Erythroblast (primary cell): ENCODE results near the gene CCDC87.
A peak's percentile ranks its signal among the peaks of the same experiment; 100 is the strongest.

Experiments
- DNase-seq, 2 experiments: peaks; one replicate each; lab custom pipeline; 2025; lab: John Stamatoyannopoulos, UW
- GATA1 ChIP-seq: IDR thresholded peaks from 2 replicates; pipeline ENCODE4 v1.6.1; 2011; ENCODE audit warnings: low read depth, mild to moderate bottlenecking, control low read depth, low read length, moderate library complexity
- POLR2A ChIP-seq: IDR thresholded peaks from 2 replicates; pipeline ENCODE4 v1.6.1; 2011; ENCODE audit warnings: mild to moderate bottlenecking, low read length

Gene CCDC87

DNA sequence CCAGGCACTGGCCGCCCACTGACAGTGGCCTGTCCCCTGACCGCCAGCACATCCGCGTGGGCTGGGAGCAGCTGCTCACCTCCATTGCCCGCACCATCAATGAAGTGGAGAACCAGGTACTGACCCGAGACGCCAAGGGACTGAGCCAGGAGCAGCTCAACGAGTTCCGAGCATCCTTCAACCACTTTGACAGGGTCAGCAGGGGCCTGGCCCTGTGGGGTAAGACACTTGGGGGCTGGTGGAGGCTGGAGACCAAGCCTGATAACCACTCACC lies 31.0 kb downstream of the CCDC87 start:
- DNase-seq, result no peak
- TF ChIP-seq POLR2A (no peak), GATA1 (no peak)

DNA sequence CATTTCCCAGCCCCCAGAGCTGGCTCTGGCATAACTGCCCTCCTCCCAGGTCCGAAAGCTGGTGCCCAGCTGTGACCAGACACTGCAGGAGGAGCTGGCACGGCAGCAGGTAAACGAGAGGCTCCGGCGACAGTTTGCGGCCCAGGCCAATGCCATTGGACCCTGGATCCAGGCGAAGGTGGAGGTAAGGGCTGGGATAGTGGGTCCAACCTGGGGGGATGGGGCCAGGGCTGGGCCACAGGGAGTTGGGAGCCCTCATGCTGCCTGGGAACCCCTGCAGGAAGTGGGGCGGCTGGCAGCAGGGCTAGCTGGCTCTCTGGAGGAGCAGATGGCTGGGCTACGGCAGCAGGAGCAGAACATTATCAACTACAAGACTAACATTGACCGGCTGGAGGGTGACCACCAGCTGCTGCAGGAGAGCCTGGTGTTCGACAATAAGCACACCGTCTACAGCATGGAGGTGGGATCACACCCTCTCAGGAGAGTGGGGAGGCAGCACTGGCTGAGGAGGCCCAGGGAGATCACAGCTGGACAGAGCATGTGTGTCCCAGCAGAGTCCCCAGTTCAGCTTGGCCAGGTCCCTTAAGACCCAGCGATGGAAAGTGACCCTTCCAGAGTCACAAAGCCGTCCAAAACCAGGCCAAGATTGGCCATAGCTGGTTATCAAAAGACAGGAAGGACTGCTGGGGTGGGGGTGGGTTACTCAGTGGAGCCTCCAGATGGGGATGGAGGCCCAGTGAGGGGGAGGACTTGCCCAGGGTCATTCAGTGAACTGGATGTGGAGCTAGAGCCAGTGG lies 31.5 kb downstream of the CCDC87 start:
- TF ChIP-seq POLR2A (no peak), GATA1 (no peak)
- no peak for DNase-seq

DNA sequence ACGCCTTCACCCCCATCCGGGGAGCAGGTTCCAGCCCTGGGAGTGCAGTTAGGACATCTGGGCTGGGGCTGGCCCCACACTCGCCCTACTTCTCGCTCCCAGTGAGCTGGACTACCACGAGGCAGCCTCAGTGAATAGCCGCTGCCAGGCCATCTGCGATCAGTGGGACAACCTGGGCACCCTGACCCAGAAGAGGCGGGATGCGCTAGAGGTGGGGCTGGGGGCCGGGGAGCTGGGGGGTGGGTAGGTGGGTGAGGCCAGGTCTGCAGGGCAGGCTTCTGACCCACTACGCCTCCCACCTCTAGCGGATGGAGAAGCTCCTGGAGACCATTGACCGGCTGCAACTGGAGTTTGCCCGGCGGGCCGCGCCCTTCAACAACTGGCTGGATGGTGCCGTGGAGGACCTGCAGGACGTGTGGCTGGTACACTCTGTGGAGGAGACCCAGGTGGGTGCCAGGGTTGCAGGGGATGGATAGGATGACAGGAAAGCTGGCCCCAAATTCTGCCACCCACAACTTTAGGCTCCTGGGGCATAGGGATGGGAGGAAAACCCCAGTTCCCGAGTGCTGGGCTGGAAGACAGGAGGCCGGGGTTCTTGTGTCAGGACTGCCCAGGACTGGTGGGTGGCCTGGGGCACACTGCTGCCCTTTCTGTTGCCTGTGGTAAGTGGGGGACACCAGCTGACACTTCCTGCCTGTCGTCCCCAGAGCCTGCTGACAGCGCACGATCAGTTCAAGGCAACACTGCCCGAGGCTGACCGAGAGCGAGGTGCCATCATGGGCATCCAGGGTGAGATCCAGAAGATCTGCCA lies 32.8 kb downstream of the CCDC87 start:
- TF ChIP-seq GATA1, result no peak
- TF ChIP-seq POLR2A, result no peak
- no peak for DNase-seq

DNA sequence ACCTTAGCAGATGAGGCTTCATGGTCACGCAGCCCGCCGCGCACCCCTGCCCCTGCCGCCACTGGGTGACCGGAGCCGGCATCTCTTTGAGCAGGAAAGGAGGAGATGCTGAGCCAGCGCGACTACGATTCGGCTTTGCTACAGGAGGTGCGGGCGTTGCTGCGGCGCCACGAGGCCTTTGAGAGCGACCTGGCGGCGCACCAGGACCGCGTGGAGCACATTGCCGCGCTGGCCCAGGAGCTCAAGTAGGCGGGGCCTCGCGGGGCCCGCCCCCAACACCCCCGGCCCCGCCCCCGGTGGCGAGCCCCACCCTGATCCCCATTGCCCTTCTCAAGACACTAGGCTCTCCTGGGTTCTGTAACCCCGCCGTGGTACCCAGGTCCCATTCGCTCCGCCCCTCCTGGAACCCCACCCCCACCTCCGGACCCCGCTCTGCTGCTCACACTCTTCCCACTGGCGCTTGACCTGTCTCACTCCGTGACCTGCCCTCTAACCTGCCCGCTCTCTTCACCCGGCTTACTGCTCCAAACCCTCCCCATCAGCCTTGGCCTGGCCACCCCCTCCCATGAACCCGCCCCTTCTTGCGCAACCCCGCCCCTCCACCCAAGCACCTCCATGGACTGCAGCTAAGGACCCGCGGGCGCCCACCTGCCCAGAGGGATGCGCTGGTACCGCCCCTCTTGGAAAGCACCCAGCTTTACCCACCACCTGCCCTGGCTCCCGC lies 33.6 kb downstream of the CCDC87 start:
- peak; percentile 58 to 63 for DNase-seq

DNA sequence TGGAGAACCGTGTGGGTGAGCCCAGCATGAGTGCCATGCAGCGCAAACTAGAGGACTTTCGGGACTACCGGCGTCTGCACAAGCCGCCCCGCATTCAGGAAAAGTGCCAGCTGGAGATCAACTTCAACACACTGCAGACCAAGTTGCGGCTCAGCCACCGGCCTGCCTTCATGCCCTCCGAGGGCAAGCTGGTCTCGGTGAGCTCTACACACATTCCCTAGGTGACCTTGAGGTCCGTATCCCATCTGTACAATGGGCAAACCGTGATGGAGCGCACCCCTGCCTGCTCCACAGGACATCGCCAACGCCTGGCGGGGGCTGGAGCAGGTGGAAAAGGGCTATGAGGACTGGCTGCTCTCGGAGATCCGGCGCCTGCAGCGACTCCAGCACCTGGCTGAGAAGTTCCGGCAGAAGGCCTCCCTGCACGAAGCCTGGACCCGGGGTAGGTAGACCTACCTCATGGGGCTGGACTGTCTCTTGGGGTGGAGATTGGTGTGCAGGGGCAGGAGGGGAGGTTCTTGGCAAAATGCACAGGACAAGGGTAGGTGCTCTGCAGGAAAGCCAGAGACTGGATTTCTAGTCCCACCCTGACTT lies 35.0 kb downstream of the CCDC87 start:
- no peak for DNase-seq
- TF ChIP-seq GATA1, result no peak
- TF ChIP-seq POLR2A, result no peak

More for the DNA sequence above, 33.6 kb downstream of the CCDC87 start:
- TF ChIP-seq POLR2A (no peak), GATA1 (no peak)

DNA sequence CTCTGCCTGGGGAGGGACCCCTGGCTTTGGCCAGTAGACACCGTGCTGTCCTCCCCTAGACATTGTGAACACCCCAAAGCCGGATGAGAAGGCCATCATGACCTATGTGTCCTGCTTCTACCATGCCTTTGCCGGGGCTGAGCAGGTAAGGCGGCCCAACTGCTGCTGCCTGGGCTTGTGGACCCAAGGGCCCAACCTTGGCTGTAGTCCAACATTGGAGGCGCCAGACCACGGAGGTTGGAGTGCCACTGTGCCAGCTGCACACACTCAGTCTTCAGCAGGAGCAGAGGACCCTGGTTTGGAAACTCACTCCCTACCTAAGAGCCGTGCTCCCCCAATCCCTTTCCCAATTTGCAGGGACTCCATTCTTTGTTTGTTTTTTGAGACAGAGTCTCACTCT lies 36.8 kb downstream of the CCDC87 start:
- no peak for DNase-seq
- TF ChIP-seq GATA1, result no peak
- TF ChIP-seq POLR2A, result no peak

DNA sequence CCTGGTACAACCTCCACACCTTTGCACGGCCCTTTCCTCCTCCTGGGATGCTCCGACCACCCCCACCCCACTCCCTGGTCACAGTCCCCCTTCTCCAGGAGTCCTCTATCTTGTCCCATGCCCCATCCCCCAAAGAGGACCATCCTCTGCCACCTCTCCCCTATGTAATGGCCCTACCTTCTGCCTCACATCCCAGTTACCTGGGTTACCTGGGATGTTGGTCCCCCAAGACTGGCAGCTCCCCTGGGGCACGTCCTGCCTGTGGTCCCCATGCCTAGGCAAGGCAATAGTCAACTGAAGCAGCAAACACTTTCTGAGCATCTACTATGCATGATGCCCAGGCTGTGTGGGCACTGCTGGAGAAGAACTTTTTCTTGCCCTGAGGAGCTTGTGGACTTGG lies 37.4 kb downstream of the CCDC87 start:
- TF ChIP-seq GATA1, result no peak
- no peak for DNase-seq

DNA sequence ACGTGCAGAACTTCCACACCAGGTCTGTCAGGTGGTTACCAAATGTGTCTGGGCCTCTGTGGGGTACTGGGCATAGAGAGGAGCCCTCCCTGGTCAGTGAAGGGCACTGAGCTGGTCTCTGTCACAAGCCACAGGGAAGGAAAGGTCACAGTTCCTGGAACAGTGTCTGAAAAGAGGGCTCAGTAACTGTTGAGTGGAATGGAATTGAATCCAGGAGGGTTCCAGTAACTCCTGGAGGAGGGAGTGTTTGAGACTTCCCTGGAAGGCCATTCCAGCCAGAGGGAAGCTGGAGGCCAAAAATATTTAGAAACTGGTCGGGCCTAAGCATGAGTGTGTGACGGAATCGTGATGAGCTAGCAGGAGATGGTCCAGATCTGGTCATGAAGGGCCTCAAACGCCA lies 38.3 kb downstream of the CCDC87 start:
- TF ChIP-seq GATA1 (no peak), POLR2A (no peak)
- no peak for DNase-seq

DNA sequence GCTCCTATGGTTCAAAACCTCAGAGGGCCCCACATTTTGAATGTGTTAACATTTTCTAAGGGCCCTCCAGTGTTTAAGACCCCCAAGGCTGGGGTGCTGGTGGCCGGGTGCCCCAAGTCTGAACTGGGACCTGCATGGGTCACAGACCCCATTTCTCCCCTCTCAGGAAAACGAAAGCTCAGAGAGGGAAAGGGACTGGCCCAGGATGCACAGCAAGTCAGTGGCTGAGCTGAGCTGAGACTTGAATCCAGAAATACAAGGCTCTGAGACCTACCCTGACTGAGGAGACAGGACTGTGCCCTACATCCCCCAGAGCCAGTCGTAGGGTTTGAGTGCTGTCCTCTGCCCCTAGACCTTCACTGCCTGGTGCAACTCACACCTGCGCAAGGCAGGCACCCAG lies 42.0 kb downstream of the CCDC87 start:
- TF ChIP-seq POLR2A (no peak), GATA1 (no peak)

DNA sequence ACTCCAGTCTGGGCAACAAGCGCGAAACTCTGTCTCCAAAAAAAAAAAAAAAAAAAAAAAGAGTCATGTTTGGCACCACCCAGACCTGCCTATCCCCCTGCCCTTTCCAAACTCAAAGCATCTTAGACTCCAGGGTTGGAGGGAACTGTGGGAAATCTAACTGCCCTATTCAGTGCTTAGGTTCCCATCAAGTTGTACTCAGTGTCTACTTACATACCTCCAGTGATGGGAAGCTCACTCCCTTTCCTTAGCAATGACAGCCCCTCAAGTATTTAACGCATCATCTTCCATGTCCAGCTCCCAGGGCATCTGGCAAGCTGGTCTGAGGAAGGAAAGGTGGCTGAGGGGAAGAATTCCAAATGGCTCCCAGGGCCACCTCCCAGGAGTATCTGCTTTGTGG lies 43.2 kb downstream of the CCDC87 start:
- TF ChIP-seq POLR2A (no peak), GATA1 (no peak)

More for the DNA sequence above, 42.0 kb downstream of the CCDC87 start:
- DNase-seq, result no peak

DNA sequence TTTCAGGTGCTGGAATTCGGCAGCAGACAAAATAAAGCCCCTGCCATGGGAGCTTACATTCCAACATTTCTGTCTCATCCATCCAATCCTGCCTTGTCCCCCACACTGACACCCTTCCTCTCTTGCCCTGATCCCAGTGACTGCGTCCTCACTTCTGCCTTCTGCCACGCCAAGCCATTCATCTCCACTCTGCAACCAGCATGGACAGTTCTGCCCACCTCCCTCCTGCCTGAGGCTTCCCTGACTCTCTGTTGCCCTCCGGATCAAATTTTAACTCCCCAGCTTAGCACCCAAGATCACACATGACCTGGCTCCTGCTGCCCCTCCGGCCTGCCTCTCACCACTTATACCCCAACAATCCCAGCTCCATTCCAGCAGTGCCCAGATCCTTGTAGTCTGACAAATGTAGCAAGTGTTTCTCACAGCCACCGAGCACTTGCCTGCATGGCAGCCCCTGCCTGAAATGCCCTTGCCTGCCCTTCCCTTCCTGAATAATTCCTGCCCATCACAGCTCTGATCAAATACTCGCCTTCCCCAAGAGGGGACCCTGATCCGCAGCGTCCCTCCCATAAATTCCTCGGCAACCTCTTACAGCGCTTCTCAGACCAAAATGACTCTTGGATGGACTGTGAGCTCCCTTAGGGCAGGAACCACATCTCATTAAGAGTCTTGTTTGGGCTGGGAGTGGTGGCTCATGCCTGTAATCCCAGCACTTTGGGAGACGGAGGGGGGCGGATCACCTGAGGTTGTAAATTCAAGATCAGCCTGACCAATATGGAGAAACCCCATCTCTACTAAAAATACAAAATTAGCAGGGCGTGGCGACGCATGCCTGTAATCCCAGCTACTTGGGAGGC lies 43.9 kb downstream of the CCDC87 start:
- no peak for DNase-seq
- no peak for TF ChIP-seq GATA1
- TF ChIP-seq POLR2A, result no peak

More for the DNA sequence above, 43.2 kb downstream of the CCDC87 start:
- no peak for DNase-seq

DNA sequence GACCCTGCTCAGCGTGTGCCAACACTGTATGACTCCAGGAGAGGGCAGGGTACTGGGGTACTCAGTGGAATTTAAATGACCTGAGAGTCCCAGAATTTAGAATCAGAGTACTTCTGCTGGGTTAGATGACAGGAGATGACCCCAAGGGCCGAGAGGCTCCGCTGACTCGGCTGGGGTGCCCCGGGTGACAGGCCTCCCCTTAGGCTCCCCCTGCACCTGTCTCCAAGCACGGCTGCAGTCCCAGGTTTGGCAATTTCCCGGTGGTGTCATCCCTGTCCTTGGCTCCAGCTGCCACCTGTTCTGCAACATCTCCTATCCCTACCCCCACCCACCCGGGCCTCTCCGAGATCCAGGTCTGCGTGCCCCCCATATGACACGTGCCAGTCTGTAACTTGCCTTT lies 44.8 kb downstream of the CCDC87 start:
- DNase-seq, result no peak
- TF ChIP-seq GATA1 (no peak), POLR2A (no peak)

DNA sequence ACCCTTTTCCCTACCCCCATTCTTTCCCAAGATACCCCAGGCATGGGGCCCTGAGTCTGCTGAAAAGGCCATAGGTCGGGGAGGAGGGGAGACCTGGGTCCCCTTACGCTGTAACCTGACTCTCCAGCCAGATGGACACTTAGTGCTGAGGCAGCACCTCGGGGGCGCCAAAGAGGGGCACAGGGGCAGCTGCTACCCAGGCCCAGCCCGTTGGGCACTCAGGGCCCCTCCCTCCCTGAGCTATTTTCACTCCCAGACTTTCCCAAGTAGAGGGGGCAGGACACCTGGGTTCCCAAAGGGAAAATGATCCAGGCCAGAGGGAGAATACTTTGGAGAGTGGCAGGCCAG lies 45.2 kb downstream of the CCDC87 start:
- TF ChIP-seq POLR2A (no peak), GATA1 (no peak)
- DNase-seq, result no peak
